CD4-positive, alpha-beta T cell treated with Interleukin-12 subunit alpha and Interleukin-12 subunit beta, for 1 hour (primary cell): Measurements from ENCODE around the gene HTR1D.

Source experiments
- DNase-seq: peaks from one replicate; pipeline ENCODE4 v3.0.0-alpha.2; 2020

The HTR1D gene

GRCh38 chr1:23184212-23184934, 32.9 kb downstream of the HTR1D start:
- DNase-seq: peak; percentile 65

- no peak for DNase-seq
These were observed 37.4 kb downstream of the HTR1D start for GRCh38 chr1:23179862-23180261.

DNA sequence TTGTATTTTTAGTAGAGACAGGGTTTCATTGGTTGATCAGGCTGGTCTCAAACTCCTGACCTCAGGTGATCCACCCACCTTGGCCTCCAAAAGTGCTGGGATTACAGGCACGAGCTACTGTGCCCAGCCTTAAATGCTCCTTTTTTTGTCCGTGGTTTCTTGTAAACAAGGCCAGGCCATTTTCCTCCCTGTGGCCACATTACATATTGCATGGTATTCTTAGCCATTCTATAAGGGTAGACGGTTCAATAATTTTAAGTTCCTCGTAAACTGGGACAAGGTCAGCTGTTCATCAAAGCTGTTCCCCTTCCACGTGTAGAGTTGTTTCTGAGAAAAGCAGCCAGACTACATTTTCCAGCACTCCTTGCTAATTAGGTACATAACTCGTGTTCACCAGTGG, 38.4 kb downstream of the HTR1D start:
- no peak for DNase-seq

DNA sequence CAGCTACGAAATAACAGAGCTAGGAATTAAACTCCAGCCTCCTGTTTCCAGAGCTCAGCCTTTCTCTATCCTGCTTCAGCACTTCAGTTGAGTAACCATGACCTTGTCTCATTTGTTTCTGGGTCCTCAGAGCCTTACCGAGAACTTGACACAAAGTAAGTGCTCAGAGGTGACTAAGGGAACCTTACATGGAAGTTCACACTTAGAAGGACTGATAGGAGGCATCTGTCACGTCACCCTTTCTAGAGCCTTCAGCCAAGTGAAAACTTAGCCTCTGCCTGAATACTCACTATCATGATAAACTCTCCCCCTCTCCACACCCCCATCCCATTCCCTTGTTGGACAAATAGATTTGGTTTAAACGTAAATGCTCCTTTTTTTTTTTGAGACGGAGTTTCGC, 38.9 kb downstream of the HTR1D start:
- DNase-seq: no peak

- DNase-seq: peak; percentile 52
These were observed 39.6 kb downstream of the HTR1D start for GRCh38 chr1:23177438-23178380.

GRCh38 chr1:23177031-23177430, 40.3 kb downstream of the HTR1D start:
- no peak for DNase-seq

- DNase-seq: no peak
These were observed 42.7 kb downstream of the HTR1D start for GRCh38 chr1:23174426-23175110.

- no peak for DNase-seq
These were observed 46.0 kb downstream of the HTR1D start for GRCh38 chr1:23171181-23171755.

DNA sequence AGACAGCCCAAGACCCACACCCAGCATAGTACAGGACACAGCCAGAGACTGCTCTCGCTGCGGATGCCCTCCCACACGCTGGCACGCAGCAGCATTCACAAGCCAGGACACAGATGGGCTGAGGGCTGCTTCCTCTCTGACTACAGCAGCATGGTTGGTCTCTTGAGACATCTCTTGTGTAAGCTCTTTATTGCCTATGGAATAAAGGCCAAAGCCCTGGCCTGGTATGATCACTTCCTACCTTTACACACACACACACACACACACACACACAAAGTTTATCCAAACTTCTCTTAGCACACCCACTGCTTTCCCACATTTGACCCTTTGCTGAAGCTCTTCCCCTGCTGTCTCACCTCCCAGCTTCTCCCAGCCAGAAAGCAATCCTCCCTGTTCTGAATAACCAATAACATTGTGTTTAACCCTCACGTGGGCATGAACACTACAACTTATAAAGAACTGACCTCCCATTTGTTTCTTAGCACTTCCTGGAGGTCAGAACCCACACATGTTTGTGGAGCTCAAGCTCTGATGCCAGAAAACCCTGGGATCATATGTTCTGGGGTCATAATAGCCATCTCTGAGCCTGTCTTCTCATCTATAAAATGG, 47.5 kb downstream of the HTR1D start:
- DNase-seq: peak; percentile 16

DNA sequence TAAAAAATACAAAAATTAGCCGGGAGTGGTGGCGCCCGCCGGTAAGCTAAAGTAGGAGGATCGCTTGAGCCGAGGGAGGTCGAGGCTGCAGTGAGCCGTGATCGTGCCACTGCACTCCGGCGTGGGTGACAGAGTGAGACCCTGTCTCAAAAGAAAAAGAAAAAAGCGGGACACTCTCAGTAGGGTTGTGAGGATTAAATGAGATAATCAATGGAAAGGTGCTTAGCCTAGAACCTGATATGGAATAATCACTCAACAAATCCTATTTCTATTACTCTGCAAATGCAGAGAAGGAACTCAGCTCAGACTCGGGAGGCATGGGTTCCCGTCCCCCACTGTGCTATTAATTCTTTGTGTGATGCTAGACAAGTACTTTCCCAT, 48.1 kb downstream of the HTR1D start:
- no peak for DNase-seq

- peak; percentile 83 for DNase-seq
These were observed 48.7 kb downstream of the HTR1D start, which contains the start of gene LUZP1 for GRCh38 chr1:23168445-23169194. TSS of gene LUZP1 (minus strand) at chr1:23168856.

- DNase-seq: peak; percentile 36
These were observed 49.2 kb downstream of the HTR1D start for GRCh38 chr1:23168079-23168444.

DNA sequence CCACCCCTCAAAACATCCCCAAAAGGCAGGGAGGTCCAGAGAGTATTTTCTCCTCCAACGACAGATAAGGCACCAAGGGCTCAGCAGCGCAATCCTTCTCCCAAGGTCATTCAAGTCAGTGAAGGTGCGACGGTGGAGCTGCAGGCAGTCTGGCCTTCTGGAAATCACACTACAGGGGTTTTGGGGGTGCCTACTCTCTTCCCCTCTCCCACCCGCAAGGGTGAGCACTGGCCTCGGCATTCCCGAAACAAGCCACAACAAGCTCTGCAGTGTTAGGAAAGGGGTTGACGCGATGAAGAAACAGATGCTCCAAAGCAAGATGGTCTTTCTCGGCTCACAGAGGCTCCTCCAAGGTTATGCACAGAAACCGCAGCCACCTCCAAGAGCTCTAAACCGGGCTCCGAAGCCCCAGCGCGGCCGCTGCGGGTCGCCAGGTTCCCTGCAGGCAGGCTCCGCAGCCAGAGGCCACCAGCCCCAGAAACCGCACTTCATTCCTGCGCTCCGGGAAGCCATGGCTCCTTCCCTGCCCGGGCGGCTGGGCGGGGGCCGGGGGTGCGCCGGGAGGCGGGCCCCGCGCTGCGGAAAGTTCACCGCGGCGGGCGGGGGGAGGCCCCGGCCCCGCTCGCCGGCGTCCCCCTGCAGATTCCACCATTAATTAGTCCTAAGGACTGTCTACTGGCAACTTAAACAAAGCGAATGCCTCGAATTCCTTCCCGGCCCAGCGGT, 49.8 kb downstream of the HTR1D start:
- peak; percentile 38 for DNase-seq

DNA sequence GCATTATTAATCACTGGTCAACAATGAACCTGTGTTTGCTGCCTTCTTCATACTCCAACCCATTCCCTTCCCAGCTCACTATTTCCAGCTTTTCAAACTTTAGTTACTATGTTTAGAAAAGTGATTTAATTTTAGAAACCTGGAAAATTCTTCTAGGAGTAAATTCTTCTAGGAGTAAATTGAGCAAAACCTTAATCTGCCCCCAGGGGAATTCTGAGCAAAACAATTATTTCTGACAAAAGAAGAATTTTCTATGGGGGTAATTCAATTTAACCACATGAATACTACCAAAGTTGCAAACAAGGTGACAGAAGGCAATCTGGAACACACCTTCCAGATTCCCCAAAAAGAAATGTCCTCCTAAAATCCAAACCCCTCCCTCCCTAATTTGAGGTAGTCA, 50.4 kb downstream of the HTR1D start:
- no peak for DNase-seq

DNA sequence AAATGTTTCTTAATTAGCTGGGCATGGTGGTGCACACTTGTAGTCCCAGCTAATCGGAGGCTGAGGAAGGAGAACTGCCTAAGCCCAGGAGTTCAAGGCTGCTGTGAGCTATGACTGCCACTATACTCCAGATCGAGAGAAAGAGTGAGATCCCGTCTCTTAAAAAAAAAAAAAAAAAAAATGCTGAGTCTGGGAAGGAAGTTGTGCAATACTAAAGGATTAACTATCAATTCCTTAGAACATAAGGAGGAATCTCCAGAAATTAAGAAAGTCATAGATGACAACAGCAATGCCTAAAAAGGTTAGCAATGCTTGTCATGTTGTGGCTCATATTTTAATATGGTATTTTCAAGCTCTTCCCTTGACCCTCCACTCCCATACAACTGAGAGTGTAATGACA, 53.9 kb downstream of the HTR1D start:
- DNase-seq: no peak

GRCh38 chr1:23159963-23160877, 57.1 kb downstream of the HTR1D start:
- no peak for DNase-seq

GRCh38 chr1:23156940-23157339, 60.4 kb downstream of the HTR1D start:
- no peak for DNase-seq

GRCh38 chr1:23152966-23153684, 64.2 kb downstream of the HTR1D start:
- no peak for DNase-seq

GRCh38 chr1:23150742-23151141, 66.6 kb downstream of the HTR1D start:
- no peak for DNase-seq
